Endodermal cell (in vitro differentiated cells): Measurements from ENCODE around the gene SLC39A9. TPM values are rescaled to one million over a fixed set of nuclear protein-coding genes. Genes with fewer than 3 reads are reported as not detected.
"Not testable (repeated sequence)": the region's sequence is repeated elsewhere in the genome, so short reads cannot be mapped to it uniquely, and the experiment has no call there.

Source experiments
- DNase-seq: peaks from one replicate; pipeline ENCODE4 v3.0.0-alpha.2; 2017
- H3K27ac ChIP-seq: 2 replicates; pipeline ENCODE4 v1.5.1; 2013; ENCODE audit warnings: mild to moderate bottlenecking, low read depth, low read length, moderate library complexity
- H3K27me3 ChIP-seq: 2 replicates; pipeline ENCODE4 v1.6.1; 2013; ENCODE audit warnings: mild to moderate bottlenecking, low read length, moderate library complexity; ENCODE audit not compliant: insufficient read depth, control insufficient read depth, poor library complexity, severe bottlenecking
- H3K36me3 ChIP-seq: 2 replicates; pipeline ENCODE4 v1.7.0; 2013; ENCODE audit warnings: mild to moderate bottlenecking, low read length, moderate library complexity; ENCODE audit not compliant: control insufficient read depth, insufficient read depth
- H3K4me1 ChIP-seq: one replicate; pipeline ENCODE4 v1.7.0; 2013; ENCODE audit warnings: low read length; ENCODE audit not compliant: control insufficient read depth, insufficient read depth
- H3K4me3 ChIP-seq: 2 replicates; pipeline ENCODE4 v1.5.1; 2013; ENCODE audit warnings: mild to moderate bottlenecking, low read length, moderate library complexity
- H3K9ac ChIP-seq: 2 replicates; pipeline ENCODE4 v1.6.1; 2013; ENCODE audit warnings: mild to moderate bottlenecking, low read length, moderate library complexity; ENCODE audit not compliant: poor library complexity, severe bottlenecking; ENCODE audit errors: extremely low read depth
- H3K9me3 ChIP-seq: 2 replicates; pipeline ENCODE4 v1.6.1; 2013; ENCODE audit warnings: mild to moderate bottlenecking, low read length, moderate library complexity; ENCODE audit not compliant: control insufficient read depth
- H3K27ac Mint-ChIP-seq: 2 replicates; pipeline ENCODE4 v1.8.0; 2020; ENCODE audit warnings: mixed read lengths
- H3K27me3 Mint-ChIP-seq: 2 replicates; pipeline ENCODE4 v1.8.0; 2021; ENCODE audit warnings: mild to moderate bottlenecking, mixed read lengths; ENCODE audit not compliant: insufficient read depth
- H3K36me3 Mint-ChIP-seq: 2 replicates; pipeline ENCODE4 v1.8.0; 2020; ENCODE audit warnings: low read depth, mixed read lengths
- H3K4me1 Mint-ChIP-seq: 2 replicates; pipeline ENCODE4 v1.8.0; 2020; ENCODE audit warnings: mixed read lengths
- H3K4me3 Mint-ChIP-seq: 2 replicates; pipeline ENCODE4 v1.8.0; 2020; ENCODE audit warnings: mild to moderate bottlenecking, moderate library complexity, mixed read lengths
- H3K9me3 Mint-ChIP-seq: 2 replicates; pipeline ENCODE4 v1.8.0; 2020; ENCODE audit warnings: mild to moderate bottlenecking, mixed read lengths
- CTCF ChIP-seq: fragments of 200-600 bp; sonication (generic); conservative IDR thresholded peaks from 2 replicates; pipeline ENCODE4 v1.5.0; 2021; ENCODE audit warnings: antibody characterized with exemption, mild to moderate bottlenecking
- WGBS, 2 experiments: methylation state at CpG; one replicate each; pipeline versions ENCODE4 v1.1.5 to v1.1.7; 2013; ENCODE audit warnings: missing lambda C conversion rate in 2 of 2, mixed read lengths in 1 of 2; ENCODE audit not compliant: insufficient coverage in 1 of 2, insufficient read length in 1 of 2; 5-methylcytosine and 5-hydroxymethylcytosine counted together
- total RNA-seq, 2 donors: library from RNA; stranded (reverse); fragmentation: NEBNext Ultra II Directional in 1 of 2; extraction: Animal tissue kit (Norgen Biotek cat#: 25700) in 1 of 2; gene quantifications; 2 replicates in 1 of 2; 3 replicates in 1 of 2; pipeline ENCODE4 v1.2.1, GENCODE V29; 2021

Gene SLC39A9
- total RNA-seq, 2 donors from 2014 or later = 40.8 to 53.8 TPM

- 76 to 79% methylated on average over 7 to 8 of the region's 8 CpGs for whole genome bisulfite sequencing, 2 experiments
- no peak overlapping the region for H3K4me3 Mint-ChIP-seq
- Histone ChIP-seq H3K36me3 (no peaks in the 10 kb centered on the region), H3K4me3 (no peak overlapping the region), H3K27ac (no peak overlapping the region), H3K27me3 (peaks cover 6% of the 10 kb centered on the region), H3K9ac (no peak overlapping the region), H3K9me3 (no peaks in the 10 kb centered on the region), H3K4me1 (no peaks in the 10 kb centered on the region)
- H3K27me3 Mint-ChIP-seq = peaks cover 35% of the 10 kb centered on the region
- DNase-seq = no peak
- H3K9me3 Mint-ChIP-seq = peaks cover 22% of the 10 kb centered on the region
- no peak overlapping the region for H3K27ac Mint-ChIP-seq
- no peaks in the 10 kb centered on the region for H3K4me1 Mint-ChIP-seq
- H3K36me3 Mint-ChIP-seq = no peaks in the 10 kb centered on the region
- peak; percentile 77 for TF ChIP-seq CTCF
These were observed 76.8 kb downstream of the SLC39A9 start for GRCh38 chr14:69475194-69475818.

- H3K4me1 ChIP-seq, H3K36me3 ChIP-seq, H3K36me3 Mint-ChIP-seq, H3K27ac Mint-ChIP-seq, DNase-seq, H3K4me3 ChIP-seq, H3K4me3 Mint-ChIP-seq, H3K9ac ChIP-seq, H3K4me1 Mint-ChIP-seq, H3K27ac ChIP-seq, H3K9me3 ChIP-seq: not testable (repeated sequence)
- Mint-ChIP-seq H3K27me3 (peaks cover 43% of the 10 kb centered on the region), H3K9me3 (peaks cover 22% of the 10 kb centered on the region)
- 82 to 97% methylated on average over 2 to 4 of the region's 5 CpGs for WGBS, 2 experiments
- H3K27me3 ChIP-seq = peaks cover 16% of the 10 kb centered on the region
- TF ChIP-seq CTCF = peak; percentile 46
These were observed 78.4 kb downstream of the SLC39A9 start for GRCh38 chr14:69476824-69477450.

GRCh38 chr14:69478055-69478454 lies 79.6 kb downstream of the SLC39A9 start:
- not testable (repeated sequence) for H3K36me3 Mint-ChIP-seq, H3K27ac Mint-ChIP-seq, H3K27ac ChIP-seq, DNase-seq, H3K4me3 ChIP-seq, H3K36me3 ChIP-seq, H3K4me1 ChIP-seq, H3K9ac ChIP-seq, H3K9me3 ChIP-seq, H3K4me1 Mint-ChIP-seq, H3K4me3 Mint-ChIP-seq
- Mint-ChIP-seq H3K27me3 (peaks cover 53% of the 10 kb centered on the region), H3K9me3 (peaks cover 22% of the 10 kb centered on the region)
- peaks cover 27% of the 10 kb centered on the region for H3K27me3 ChIP-seq
- WGBS, 2 experiments = 80 to 90% methylated on average over 1 to 2 of the region's 2 CpGs
